Thoracic aorta (tissue), 2 donors: ENCODE data around the gene TBRG4. TPM values are rescaled to one million over a fixed set of nuclear protein-coding genes. Genes with fewer than 3 reads are reported as not detected.

Experiments used
- ATAC-seq: fragments of 150-250 bp; one replicate; pipeline ENCODE4 v1.8.0; 2017; ENCODE audit warnings: low read depth; ENCODE audit not compliant: insufficient number of reproducible peaks, low FRiP score
- DNase-seq: peaks from one replicate; pipeline ENCODE4 v3.0.0-alpha.2; 2020; ENCODE audit warnings: low spot score
- H3K27ac ChIP-seq, 2 donors: fragments of 200-600 bp; sonication (generic); 1 replicate in 1 of 2; 2 replicates in 1 of 2; pipeline ENCODE4 v1.5.1; 2016; ENCODE audit warnings: mild to moderate bottlenecking in 2 of 2, moderate library complexity in 2 of 2
- H3K27me3 ChIP-seq: fragments of 200-600 bp; sonication (generic); replicated peaks from 2 replicates; pipeline ENCODE4 v1.6.0; 2016; ENCODE audit warnings: mild to moderate bottlenecking; ENCODE audit not compliant: insufficient read depth
- H3K36me3 ChIP-seq: fragments of 200-600 bp; sonication (generic); one replicate; pipeline ENCODE4 v1.5.1; 2016
- H3K4me1 ChIP-seq, 2 donors: fragments of 200-600 bp; sonication (generic); 1 replicate in 1 of 2; 2 replicates in 1 of 2; pipeline versions ENCODE4 v1.5.1 to v1.6.0; 2016; ENCODE audit warnings: low read depth in 2 of 2, mild to moderate bottlenecking in 1 of 2; ENCODE audit not compliant: control insufficient read depth in 1 of 2
- H3K4me3 ChIP-seq: fragments of 200-600 bp; sonication (generic); 2 replicates; pipeline ENCODE4 v1.5.1; 2016; ENCODE audit warnings: mild to moderate bottlenecking
- H3K9me3 ChIP-seq: fragments of 200-600 bp; sonication (generic); 2 replicates; pipeline ENCODE4 v1.5.1; 2016
- total RNA-seq, 2 donors: library from RNA; depleted of rRNA; stranded (reverse); fragments of >200 nt; gene quantifications; one replicate each; pipeline versions ENCODE4 v1.1.0 to v1.2.3, GENCODE V29; 2016
- TF ChIP-seq, protein P1 (sequence below): fragments of 200-600 bp; sonication (generic); IDR thresholded peaks from one replicate; pipeline ENCODE4 v1.5.1; 2019; ENCODE audit warnings: antibody characterized with exemption

TBRG4 gene
- total RNA-seq, 2 donors from 2014 or later, result 47.8 to 67.1 TPM

- Histone ChIP-seq H3K27me3 (no peaks in the 10 kb centered on the region), H3K9me3 (no peaks in the 10 kb centered on the region), H3K36me3 (peaks cover under 1% of the 10 kb centered on the region), H3K4me3 (no peak overlapping the region), H3K4me1 (no peaks in the 10 kb centered on the region), H3K27ac (no peak overlapping the region)
- ATAC-seq (peak; percentile 36), DNase-seq (no peak)
- TF ChIP-seq, protein P1, sequence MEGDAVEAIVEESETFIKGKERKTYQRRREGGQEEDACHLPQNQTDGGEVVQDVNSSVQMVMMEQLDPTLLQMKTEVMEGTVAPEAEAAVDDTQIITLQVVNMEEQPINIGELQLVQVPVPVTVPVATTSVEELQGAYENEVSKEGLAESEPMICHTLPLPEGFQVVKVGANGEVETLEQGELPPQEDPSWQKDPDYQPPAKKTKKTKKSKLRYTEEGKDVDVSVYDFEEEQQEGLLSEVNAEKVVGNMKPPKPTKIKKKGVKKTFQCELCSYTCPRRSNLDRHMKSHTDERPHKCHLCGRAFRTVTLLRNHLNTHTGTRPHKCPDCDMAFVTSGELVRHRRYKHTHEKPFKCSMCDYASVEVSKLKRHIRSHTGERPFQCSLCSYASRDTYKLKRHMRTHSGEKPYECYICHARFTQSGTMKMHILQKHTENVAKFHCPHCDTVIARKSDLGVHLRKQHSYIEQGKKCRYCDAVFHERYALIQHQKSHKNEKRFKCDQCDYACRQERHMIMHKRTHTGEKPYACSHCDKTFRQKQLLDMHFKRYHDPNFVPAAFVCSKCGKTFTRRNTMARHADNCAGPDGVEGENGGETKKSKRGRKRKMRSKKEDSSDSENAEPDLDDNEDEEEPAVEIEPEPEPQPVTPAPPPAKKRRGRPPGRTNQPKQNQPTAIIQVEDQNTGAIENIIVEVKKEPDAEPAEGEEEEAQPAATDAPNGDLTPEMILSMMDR, result no peak
Measured at GRCh38 chr7:45080958-45081669, 30.4 kb downstream of the TBRG4 start.

DNA sequence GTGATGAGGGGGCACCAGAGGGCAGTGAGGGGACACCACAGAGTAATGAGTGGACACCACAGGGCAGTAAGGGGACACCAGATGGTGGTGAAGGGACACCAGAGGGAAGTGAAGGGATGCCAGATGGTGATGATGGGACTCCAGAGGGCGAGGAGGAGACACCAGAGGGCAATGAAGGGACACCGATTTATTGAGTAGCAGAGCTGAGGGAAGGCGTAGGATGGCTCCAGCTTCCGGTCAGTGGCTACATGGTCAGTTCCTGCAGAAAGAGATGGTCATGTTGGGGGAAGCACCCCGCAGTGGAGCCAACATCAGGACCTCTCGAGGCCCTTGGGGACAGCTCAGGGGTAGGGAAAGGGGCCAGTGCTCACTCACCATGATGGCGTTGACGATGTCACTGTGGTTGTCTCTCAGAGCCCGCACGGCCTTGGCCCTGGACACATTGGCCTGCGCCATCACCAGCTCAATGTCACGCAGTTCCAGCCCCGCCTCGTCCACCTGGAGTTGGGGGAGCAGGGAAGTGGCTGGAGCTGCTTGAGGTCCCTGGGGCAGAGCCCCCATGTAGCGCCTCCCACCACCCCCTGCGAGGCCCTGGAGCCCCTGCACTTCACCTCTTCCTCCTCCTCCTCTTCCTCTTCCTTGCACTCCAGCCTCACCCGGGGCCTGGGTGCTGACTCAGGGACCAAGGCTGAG, 31.1 kb downstream of the TBRG4 start:
- no peak overlapping the region for H3K4me3 ChIP-seq
- DNase-seq (no peak), ATAC-seq (no peak)
- TF ChIP-seq, protein P1, result no peak
- peaks cover 8% of the 10 kb centered on the region for H3K36me3 ChIP-seq
- H3K9me3 ChIP-seq, result no peaks in the 10 kb centered on the region
- no peaks in the 10 kb centered on the region for H3K4me1 ChIP-seq
- no peaks in the 10 kb centered on the region for H3K27me3 ChIP-seq
- no peak overlapping the region for H3K27ac ChIP-seq

- ATAC-seq, result no peak
- DNase-seq, result no peak
- Histone ChIP-seq H3K4me1 (no peaks in the 10 kb centered on the region), H3K36me3 (peaks cover 24% of the 10 kb centered on the region), H3K4me3 (no peak overlapping the region), H3K27me3 (no peaks in the 10 kb centered on the region), H3K9me3 (no peaks in the 10 kb centered on the region), H3K27ac (no peak overlapping the region)
- TF ChIP-seq, protein P1, result no peak
Measured at GRCh38 chr7:45078125-45078681, 33.3 kb downstream of the TBRG4 start.

- H3K36me3 ChIP-seq, result peaks cover 26% of the 10 kb centered on the region
- ATAC-seq (no peak), DNase-seq (no peak)
- H3K9me3 ChIP-seq, result no peaks in the 10 kb centered on the region
- no peak overlapping the region for H3K27ac ChIP-seq
- no peaks in the 10 kb centered on the region for H3K27me3 ChIP-seq
- TF ChIP-seq, protein P1, result no peak
- H3K4me1 ChIP-seq, result no peaks in the 10 kb centered on the region
- H3K4me3 ChIP-seq, result no peak overlapping the region
Measured at GRCh38 chr7:45077579-45077978, 33.9 kb downstream of the TBRG4 start.

DNA sequence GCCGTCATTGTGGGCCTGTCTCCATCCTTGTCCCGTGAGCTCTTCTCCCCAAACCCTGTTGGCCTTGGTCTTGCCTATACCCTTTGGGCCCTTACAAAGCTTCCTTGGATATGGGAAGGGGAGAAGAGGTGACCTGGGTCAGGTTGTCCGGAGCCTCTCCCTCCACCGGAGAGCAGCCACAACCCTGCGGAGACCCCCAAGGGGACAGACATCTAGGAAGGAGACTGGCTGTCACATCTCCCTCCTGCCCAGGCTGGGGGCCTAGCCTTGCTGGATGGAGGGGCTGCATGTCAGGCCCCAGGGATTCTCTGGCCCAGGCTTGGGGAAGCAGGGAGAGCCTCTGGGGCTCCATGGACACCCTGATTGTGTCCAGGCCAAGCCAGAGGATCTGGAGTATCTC, 34.6 kb downstream of the TBRG4 start:
- no peaks in the 10 kb centered on the region for H3K9me3 ChIP-seq
- H3K27me3 ChIP-seq, result no peaks in the 10 kb centered on the region
- ATAC-seq (no peak), DNase-seq (no peak)
- no peak overlapping the region for H3K27ac ChIP-seq
- TF ChIP-seq, protein P1, result no peak
- H3K36me3 ChIP-seq, result peaks cover 29% of the 10 kb centered on the region
- H3K4me1 ChIP-seq, result no peaks in the 10 kb centered on the region
- H3K4me3 ChIP-seq, result no peak overlapping the region
